ENCODE results near the gene IL17RA.

The IL17RA gene

GRCh38 chr22:17085277-17086181 lies 729 bp downstream of the IL17RA start:
- no peak for DNase-seq

- DNase-seq = no peak
Measured at GRCh38 chr22:17086296-17086695, 1.5 kb downstream of the IL17RA start.

GRCh38 chr22:17086788-17087497 lies 2.1 kb downstream of the IL17RA start:
- no peak for DNase-seq

- DNase-seq = no peak
Measured at GRCh38 chr22:17087498-17088131, 2.8 kb downstream of the IL17RA start.

GRCh38 chr22:17090550-17090949 lies 5.8 kb downstream of the IL17RA start:
- no peak for DNase-seq

GRCh38 chr22:17091851-17092250 lies 7.1 kb downstream of the IL17RA start:
- no peak for DNase-seq

GRCh38 chr22:17093081-17093480 lies 8.3 kb downstream of the IL17RA start:
- no peak for DNase-seq

- no peak for DNase-seq
Measured at GRCh38 chr22:17095538-17095937, 10.7 kb downstream of the IL17RA start.

- no peak for DNase-seq
Measured at GRCh38 chr22:17096071-17096470, 11.3 kb downstream of the IL17RA start.

- no peak for DNase-seq
Measured at GRCh38 chr22:17097062-17097461, 12.3 kb downstream of the IL17RA start.

GRCh38 chr22:17097701-17098100 lies 12.9 kb downstream of the IL17RA start:
- no peak for DNase-seq

- DNase-seq = no peak
Measured at GRCh38 chr22:17098379-17098819, 13.6 kb downstream of the IL17RA start.

GRCh38 chr22:17100621-17101020 lies 15.8 kb downstream of the IL17RA start:
- no peak for DNase-seq

GRCh38 chr22:17101475-17102296 lies 16.9 kb downstream of the IL17RA start:
- DNase-seq = no peak

- no peak for DNase-seq
Measured at GRCh38 chr22:17102297-17102667, 17.5 kb downstream of the IL17RA start.

- no peak for DNase-seq
Measured at GRCh38 chr22:17103351-17103750, 18.6 kb downstream of the IL17RA start.

- no peak for DNase-seq
Measured at GRCh38 chr22:17104336-17104935, 19.6 kb downstream of the IL17RA start.

- no peak for DNase-seq
Measured at GRCh38 chr22:17105143-17106129, 20.6 kb downstream of the IL17RA start.

GRCh38 chr22:17106161-17106784 lies 21.5 kb downstream of the IL17RA start:
- no peak for DNase-seq

GRCh38 chr22:17106785-17107546 lies 22.2 kb downstream of the IL17RA start:
- DNase-seq = no peak
